ENCODE measurements around the gene HOMER1. TPM values are rescaled to one million over a fixed set of nuclear protein-coding genes. Genes with fewer than 3 reads are reported as not detected.

HOMER1 gene
- total and polyA plus RNA-seq, 9 of the 15 experiments (the other 6 are each of a cell fraction or from before 2014, with no cell fraction given) = 6.3 to 39.9 (median 9.9) TPM

- TF ChIP-seq HBP1 (CRISPR knock-in tag; IDR thresholded peaks at IDR 0.05) (no peak), ARID1B (IDR thresholded peaks at IDR 0.05) (no peak), SRSF7 (optimal IDR thresholded peaks at IDR 0.05; ENCODE audit: low read depth, low read length) (no peak), THAP7 (CRISPR knock-in tag; IDR thresholded peaks at IDR 0.05) (no peak), MBD2 (IDR thresholded peaks at IDR 0.05; ENCODE audit: borderline replicate concordance, low read depth) (no peak), ZNF174 (CRISPR knock-in tag; IDR thresholded peaks at IDR 0.05) (no peak), RNF2 (IDR thresholded peaks at IDR 0.05) (no peak), ZNF699 (CRISPR knock-in tag; IDR thresholded peaks at IDR 0.05; ENCODE audit: insufficient replicate concordance) (no peak), CBX8 (IDR thresholded peaks at IDR 0.05; ENCODE audit: borderline replicate concordance, extremely low read depth, low read depth, low read length, poor library complexity, severe bottlenecking) (no peak), MTA1 (IDR thresholded peaks at IDR 0.05; ENCODE audit: borderline replicate concordance) (no peak), ZFP91 (CRISPR knock-in tag; IDR thresholded peaks at IDR 0.05) (no peak), NCOA2 (IDR thresholded peaks at IDR 0.05; ENCODE audit: partially characterized antibody in 2 of 2) (no peak)
These were observed 112.7 kb downstream of the HOMER1 start (continued) for GRCh38 chr5:79401216-79401615.
